ENCODE data around the gene RTN3. TPM values are rescaled to one million over a fixed set of nuclear protein-coding genes. Genes with fewer than 3 reads are reported as not detected.
"Not testable (repeated sequence)": the region's sequence is repeated elsewhere in the genome, so short reads cannot be mapped to it uniquely, and the experiment has no call there.

The RTN3 gene
- total RNA-seq, result 61.5 and 70.0 TPM in 2 replicates

- TF ChIP-seq, protein P1, sequence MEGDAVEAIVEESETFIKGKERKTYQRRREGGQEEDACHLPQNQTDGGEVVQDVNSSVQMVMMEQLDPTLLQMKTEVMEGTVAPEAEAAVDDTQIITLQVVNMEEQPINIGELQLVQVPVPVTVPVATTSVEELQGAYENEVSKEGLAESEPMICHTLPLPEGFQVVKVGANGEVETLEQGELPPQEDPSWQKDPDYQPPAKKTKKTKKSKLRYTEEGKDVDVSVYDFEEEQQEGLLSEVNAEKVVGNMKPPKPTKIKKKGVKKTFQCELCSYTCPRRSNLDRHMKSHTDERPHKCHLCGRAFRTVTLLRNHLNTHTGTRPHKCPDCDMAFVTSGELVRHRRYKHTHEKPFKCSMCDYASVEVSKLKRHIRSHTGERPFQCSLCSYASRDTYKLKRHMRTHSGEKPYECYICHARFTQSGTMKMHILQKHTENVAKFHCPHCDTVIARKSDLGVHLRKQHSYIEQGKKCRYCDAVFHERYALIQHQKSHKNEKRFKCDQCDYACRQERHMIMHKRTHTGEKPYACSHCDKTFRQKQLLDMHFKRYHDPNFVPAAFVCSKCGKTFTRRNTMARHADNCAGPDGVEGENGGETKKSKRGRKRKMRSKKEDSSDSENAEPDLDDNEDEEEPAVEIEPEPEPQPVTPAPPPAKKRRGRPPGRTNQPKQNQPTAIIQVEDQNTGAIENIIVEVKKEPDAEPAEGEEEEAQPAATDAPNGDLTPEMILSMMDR (IDR thresholded peaks at IDR 0.05; ENCODE audit: insufficient read depth, low read depth, low read length), result no peak
- peak; percentile 98 for DNase-seq (ENCODE audit: low read depth)
- peak within 1 kb of the TSS; percentile 99 for H3K4me3 ChIP-seq (ENCODE audit: low read depth, low read length)
Measured at GRCh38 chr11:63681321-63682065, at the start of gene RTN3. Gene RTN3 (plus strand): TSS chr11:63681500. CDS start chr11:63681637, 137 bp downstream.

DNA sequence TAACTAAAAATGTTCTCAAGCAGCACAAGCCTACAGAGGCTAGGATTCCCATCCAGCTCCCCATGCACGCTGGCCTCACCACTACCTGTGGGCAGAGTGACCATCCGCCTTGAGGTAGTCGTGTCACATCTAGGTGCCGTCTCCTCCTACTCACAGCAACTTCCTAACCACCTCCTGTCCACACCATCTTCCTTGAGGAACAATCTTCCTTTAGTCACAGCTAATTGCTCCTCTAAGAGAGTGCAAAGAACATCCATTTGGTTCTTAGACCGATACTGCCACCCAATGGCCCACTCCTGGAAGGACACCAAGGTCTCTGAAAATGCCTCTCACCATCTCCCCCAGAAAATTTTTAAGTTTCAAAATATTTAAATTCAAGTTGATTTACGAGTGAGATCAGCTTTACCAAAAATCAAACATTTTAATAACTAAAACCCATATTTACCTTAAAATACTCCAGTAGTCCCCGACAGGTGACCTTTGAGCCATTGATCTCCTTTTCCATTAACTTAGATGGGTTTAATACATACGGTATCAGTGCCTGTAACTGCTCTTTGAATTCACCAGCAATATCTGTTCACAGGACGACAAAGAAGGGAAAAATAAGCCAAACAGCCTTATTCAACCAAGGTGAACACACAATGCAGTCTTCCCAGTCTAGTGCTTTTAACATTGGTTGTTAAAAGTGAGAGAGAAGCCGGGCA is 45.4 kb upstream of the RTN3 start:
- no peak overlapping the region for H3K4me3 ChIP-seq (ENCODE audit: low read depth, low read length)
- peak; percentile 73 for DNase-seq (ENCODE audit: low read depth)
- TF ChIP-seq, protein P1 (IDR thresholded peaks at IDR 0.05; ENCODE audit: insufficient read depth, low read depth, low read length), result peak; percentile 83

GRCh38 chr11:63638436-63638835 is 42.9 kb upstream of the RTN3 start:
- H3K4me3 ChIP-seq (ENCODE audit: low read depth, low read length); DNase-seq (ENCODE audit: low read depth): not testable (repeated sequence)

DNA sequence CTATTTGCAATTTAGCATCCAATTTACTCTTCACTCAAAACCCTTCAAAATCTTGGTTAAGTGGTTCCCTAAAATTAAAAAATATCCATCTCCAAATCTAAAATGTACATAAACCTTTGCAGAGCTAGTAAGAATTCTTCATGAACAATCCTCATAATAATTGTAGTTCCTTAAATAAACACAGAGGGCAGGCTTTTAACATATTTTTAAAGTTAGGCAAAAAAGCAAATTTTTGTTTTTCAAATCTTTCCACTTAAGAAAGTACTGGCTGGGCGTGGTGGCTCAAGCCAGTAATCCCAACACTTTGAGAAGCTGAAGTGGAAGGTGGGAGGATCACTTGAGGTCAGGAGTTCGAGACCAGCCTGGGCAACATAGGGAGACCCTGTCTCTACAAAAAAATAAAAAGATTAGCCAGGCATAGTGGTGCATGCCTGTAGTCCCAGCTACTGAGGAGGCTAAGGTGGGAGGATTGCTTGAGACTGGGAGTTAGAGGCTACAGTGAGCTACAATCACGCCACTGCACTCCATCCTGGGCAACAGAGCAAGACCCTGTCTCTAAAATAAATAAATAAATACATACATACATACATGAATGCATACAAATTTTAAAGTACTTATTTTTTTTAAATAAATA is 42.0 kb upstream of the RTN3 start:
- H3K4me3 ChIP-seq (ENCODE audit: low read depth, low read length), result no peak overlapping the region
- TF ChIP-seq, protein P1 (IDR thresholded peaks at IDR 0.05; ENCODE audit: insufficient read depth, low read depth, low read length), result peak; percentile 35
- DNase-seq (ENCODE audit: low read depth), result peak; percentile 52

GRCh38 chr11:63641727-63642126 is 39.6 kb upstream of the RTN3 start:
- TF ChIP-seq, protein P1 (IDR thresholded peaks at IDR 0.05; ENCODE audit: insufficient read depth, low read depth, low read length), result peak; percentile 23
- DNase-seq (ENCODE audit: low read depth), result peak; percentile 44
- H3K4me3 ChIP-seq (ENCODE audit: low read depth, low read length), result no peak overlapping the region

- no peak overlapping the region for H3K4me3 ChIP-seq (ENCODE audit: low read depth, low read length)
- DNase-seq (ENCODE audit: low read depth), result no peak
- TF ChIP-seq, protein P1 (IDR thresholded peaks at IDR 0.05; ENCODE audit: insufficient read depth, low read depth, low read length), result no peak
Measured at GRCh38 chr11:63643205-63643604, 38.1 kb upstream of the RTN3 start.

DNA sequence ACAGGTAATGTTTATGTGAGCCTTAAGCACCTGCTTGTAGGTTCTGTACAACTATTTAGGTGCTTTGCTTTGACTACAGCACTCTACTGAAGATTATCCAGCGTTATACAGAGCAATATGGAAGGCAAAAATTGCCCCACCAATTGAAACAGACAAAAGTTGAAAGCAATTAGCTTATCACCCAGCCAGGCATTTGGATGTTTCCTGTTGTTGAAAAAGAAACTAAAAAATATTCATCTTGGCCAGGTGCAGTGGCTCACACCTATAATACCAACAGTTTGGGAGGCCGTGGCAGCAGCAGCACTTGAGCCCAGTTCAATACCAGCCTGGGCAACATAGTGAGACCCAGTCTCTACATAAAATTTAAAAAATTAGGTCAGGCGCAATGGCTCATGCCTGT is 28.6 kb upstream of the RTN3 start:
- TF ChIP-seq, protein P1 (IDR thresholded peaks at IDR 0.05; ENCODE audit: insufficient read depth, low read depth, low read length), result no peak
- no peak overlapping the region for H3K4me3 ChIP-seq (ENCODE audit: low read depth, low read length)

More for the DNA sequence above, 28.6 kb upstream of the RTN3 start:
- no peak for DNase-seq (ENCODE audit: low read depth)

Data from fibroblast of villous mesenchyme (primary cell).